SK-N-MC (cell line): ENCODE data around the gene LOXL1.

ENCODE experiments used
- EZH2 ChIP-seq: fragments of 200-600 bp; sonication (generic); IDR thresholded peaks from one replicate; pipeline ENCODE4 v1.6.1; 2017; ENCODE audit warnings: antibody characterized with exemption
- FOXP2 ChIP-seq: optimal IDR thresholded peaks from 2 replicates; pipeline ENCODE3; 2011; ENCODE audit warnings: mild to moderate bottlenecking, moderate library complexity; ENCODE audit not compliant: insufficient read depth; ENCODE audit errors: extremely low read length, control extremely low read depth
- POLR2AphosphoS5 ChIP-seq: IDR thresholded peaks from 2 replicates; pipeline ENCODE4 v1.6.1; 2012; ENCODE audit warnings: mild to moderate bottlenecking, low read depth, low read length, borderline replicate concordance

DNA sequence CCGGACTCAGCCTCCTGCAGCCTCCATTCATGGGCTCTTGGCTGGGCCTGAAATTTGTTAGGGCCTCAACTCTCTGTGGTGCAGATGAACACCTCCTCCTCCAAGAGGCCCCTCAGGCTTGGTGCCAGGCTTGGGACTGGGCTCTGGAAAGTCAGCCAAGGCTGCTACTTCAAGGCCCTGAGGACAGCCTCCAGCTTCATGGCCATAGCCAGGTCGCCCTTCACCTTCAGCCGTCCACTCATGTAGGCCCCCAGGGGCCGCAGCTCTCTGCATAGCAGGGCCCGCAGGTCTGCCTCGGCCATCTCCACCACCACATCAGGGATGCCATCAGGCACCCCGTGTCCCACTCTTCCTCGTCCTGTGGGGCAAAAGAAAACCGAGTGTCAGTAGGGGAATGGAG lies 57.5 kb downstream of the LOXL1 start:
- TF ChIP-seq POLR2AphosphoS5 (no peak), EZH2 (no peak), FOXP2 (no peak)
